Astrocyte of the spinal cord (primary cell): Measurements from ENCODE around the gene ICE1.
"Not testable (repeated sequence)": the region's sequence is repeated elsewhere in the genome, so short reads cannot be mapped to it uniquely, and the experiment has no call there.

Experiments
- DNase-seq: peaks from one replicate; pipeline ENCODE4 v3.0.0; 2011; ENCODE audit warnings: low read depth, low spot score
- H3K4me3 ChIP-seq: 2 replicates; pipeline ENCODE4 v1.5.1; 2011; ENCODE audit warnings: low read depth, mild to moderate bottlenecking, low read length, moderate library complexity
- in situ Hi-C: cut with HindIII; loops from 2 replicates; pipeline ENCODE4 v1.10.0; 2017; ENCODE audit warnings: low sequenced_read_pairs
- TF ChIP-seq, protein P1 (sequence below): IDR thresholded peaks from 2 replicates; pipeline ENCODE4 v1.5.1; 2012; ENCODE audit warnings: low read depth, mild to moderate bottlenecking, low read length, inconsistent platforms

Gene ICE1

DNA sequence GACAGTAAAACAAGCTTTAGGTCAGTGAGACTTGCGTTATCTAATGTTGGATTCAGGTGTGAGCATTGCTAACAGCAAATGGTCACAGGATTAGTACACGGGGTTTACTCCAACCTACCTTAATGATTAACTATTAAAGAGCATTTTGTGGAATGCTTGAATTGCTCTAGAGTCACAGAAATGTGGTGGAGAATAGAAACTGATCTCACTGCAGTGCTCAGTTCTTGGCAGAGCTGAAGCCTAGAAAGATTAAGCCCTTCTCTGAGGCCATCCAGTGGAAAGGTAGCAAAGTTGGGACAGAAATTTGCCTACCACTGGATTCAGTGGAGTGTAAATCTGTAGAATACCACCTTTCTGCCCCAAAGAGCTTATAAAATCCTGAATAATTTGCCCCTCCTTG lies 60.9 kb downstream of the ICE1 start:
- in situ Hi-C loops: no loop called here
- TF ChIP-seq, protein P1, sequence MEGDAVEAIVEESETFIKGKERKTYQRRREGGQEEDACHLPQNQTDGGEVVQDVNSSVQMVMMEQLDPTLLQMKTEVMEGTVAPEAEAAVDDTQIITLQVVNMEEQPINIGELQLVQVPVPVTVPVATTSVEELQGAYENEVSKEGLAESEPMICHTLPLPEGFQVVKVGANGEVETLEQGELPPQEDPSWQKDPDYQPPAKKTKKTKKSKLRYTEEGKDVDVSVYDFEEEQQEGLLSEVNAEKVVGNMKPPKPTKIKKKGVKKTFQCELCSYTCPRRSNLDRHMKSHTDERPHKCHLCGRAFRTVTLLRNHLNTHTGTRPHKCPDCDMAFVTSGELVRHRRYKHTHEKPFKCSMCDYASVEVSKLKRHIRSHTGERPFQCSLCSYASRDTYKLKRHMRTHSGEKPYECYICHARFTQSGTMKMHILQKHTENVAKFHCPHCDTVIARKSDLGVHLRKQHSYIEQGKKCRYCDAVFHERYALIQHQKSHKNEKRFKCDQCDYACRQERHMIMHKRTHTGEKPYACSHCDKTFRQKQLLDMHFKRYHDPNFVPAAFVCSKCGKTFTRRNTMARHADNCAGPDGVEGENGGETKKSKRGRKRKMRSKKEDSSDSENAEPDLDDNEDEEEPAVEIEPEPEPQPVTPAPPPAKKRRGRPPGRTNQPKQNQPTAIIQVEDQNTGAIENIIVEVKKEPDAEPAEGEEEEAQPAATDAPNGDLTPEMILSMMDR: no peak
- no peak for DNase-seq
- H3K4me3 ChIP-seq: no peak overlapping the region

DNA sequence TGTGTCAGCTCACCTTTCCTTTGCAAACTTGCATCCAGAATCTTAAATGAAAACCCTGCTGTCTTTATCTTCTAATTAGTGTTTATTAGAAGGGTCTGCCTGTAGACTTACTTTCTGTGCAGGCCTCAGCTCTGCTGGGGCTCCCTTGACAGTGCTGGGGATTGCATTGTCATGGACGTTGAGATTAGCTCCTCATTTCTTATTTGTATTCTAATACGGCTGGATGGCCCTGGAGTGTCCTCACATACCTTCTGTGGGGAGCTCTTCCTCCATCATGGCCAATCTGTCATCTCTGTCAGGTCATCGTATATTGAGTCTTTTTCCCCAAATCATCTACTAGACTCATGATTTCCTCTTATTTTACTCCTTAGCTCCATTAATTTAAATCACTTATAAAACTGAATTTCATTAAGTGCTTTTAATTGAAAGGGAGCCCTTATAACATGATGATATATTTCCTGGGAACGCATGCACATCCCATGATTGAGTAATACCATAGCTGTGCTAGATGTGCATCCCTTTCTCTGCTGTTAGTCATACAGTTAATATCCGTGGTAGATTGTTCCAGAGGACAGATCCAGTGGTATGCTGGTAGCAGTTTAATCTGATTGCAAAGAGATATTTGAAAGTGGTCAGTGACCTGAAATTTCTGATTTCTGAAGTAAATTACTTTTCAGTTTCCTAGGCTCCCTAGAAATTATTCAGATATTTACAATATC lies 61.6 kb downstream of the ICE1 start:
- H3K4me3 ChIP-seq: no peak overlapping the region
- TF ChIP-seq, protein P1: no peak
- DNase-seq: no peak
- in situ Hi-C loops: no loop called here

DNA sequence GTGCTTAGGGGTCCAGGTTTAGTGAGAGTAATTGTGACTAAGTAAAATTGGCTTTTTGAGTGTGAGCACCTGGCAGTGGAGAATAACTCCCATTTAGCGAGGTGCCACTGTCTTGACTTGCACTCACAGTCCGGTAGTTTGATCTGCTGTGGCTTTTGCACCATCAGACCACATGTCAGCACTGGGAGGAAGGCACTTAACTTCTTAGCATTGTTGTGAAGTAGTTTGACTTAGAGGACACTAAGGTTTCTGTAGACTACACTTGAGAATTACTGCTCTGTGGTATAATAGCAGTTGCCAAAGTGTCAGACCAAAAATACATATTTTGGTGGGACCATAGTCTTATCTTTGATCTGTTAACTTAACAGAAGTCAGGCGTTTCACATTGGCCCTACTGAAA lies 63.6 kb downstream of the ICE1 start:
- in situ Hi-C loops: no loop called here
- H3K4me3 ChIP-seq: no peak overlapping the region
- TF ChIP-seq, protein P1: no peak
- no peak for DNase-seq

DNA sequence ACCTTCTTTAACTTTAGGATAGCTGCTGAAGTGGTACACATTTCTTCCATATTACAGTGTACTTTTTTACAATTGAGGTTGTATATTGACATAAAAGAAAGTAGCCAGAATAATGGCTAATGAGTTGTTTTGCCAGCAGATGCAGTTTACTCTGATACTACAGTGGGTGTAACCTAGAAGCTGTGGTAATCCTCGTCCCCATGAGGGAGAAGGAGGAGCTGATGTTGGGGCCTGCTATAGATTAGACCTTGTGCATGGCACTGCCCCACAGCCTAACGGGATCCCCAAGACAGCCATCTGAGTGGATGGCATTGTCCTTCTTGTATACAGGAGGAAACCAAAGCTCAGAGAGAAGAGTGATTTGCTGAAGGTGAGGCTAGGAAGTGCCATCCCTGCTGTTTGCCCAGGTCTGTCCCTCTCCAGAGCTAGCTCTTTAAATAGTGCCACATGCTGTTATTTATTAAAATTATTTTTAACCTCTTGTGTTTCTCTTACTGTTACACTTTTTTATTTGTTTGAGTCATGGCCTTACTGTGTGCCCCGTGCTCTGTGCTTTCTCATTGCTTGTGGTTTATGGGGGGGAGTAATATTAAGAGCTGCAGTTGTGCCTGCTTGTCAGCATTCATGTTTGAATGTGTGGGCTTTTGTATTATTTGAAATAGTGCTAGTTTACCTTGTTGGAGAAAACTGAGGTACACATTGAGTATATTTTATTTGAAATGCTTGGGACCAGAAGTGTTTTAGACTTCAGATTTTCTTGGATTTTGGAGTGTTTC lies 65.3 kb downstream of the ICE1 start:
- H3K4me3 ChIP-seq: no peak overlapping the region
- TF ChIP-seq, protein P1: no peak
- in situ Hi-C loops: no loop called here
- no peak for DNase-seq

DNA sequence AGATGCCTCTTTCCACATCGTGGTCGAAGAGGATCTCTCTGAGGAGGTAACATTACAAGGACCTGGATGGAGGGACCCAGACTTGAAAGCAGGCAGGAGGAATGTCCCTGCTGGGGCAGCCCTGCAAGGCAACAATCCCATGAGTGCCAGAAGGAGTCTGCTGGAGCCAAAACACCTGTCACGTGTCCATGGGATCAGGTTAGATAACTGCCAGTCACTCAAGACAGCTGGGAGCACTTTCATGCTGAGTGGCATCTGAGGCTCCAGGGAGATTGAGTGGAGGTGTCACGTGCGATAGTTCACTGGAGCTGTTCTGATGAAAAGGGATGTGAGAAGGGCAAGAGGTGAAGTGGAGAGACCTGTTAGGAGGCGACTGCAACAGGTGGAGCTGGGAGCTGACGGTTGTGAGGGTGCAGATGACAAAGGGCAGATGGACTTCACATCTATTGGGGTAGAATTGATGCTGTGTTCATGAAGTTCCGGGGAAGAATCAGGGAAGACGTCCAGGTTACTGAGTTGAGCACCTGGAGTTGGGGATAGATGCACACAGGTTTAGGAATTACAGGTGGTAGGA lies 68.4 kb downstream of the ICE1 start:
- TF ChIP-seq, protein P1: no peak
- DNase-seq: no peak
- H3K4me3 ChIP-seq: no peak overlapping the region
- in situ Hi-C loops: no loop called here

DNA sequence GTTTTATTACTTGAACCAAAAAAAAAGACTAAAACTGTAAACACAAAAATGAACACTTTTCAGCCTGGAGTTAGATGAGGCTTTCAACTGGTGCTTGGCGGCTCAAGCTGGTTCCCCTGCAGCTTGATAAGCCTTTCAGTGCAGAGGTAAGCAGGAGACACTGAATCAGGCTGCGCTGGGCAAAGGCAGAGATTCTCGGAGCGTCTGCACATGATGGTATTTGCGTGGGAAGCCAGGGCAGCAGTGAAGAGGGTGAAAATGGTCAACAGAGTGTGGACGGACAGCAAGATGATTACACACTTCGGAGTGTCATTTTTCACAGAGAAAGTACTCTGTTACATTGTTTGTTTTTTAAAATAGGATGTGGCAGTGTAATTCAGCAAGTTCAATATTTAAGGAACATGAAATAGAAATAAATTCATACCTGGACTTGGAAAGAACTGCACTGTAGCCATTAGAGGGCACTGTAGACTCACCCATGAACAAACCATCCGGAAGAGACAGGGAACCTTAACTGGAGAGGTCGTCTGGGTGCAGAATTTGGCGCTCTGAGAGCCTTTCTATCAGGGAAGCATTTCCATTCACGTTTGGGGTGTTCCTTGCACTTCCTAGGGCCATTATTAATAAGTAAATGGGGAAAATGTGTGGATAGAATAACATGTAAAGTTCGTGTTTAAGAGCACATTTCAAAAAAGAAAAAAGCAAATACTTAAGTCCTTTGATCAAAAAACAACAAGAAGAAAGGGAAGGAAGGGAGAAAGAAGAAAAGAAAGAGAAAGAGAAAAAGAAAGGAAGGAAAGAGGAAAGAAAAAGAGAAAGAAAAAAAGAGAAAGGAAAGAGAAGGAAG lies 69.8 kb downstream of the ICE1 start:
- DNase-seq: peak; percentile 55
- in situ Hi-C loops: no loop called here
- H3K4me3 ChIP-seq: no peak overlapping the region
- TF ChIP-seq, protein P1: peak; percentile 69

DNA sequence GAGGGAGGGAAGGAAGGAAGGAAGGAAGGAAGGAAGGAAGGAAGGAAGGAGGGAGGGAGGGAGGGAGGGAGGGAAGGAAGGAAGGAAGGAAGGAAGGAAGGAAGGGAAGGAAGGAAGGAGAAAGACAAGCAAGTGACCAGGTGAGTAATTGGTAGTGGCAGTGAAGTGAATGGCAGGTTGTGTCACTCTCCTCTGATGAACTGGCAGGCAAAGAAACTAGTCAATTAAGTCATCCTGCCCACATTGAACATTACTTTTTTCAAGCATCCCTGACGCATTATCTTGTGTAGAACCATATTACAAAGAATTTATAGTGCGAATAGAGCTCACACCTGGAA lies 70.4 kb downstream of the ICE1 start:
- H3K4me3 ChIP-seq, in situ Hi-C loops, DNase-seq: not testable (repeated sequence)
